GM12878 (cell line): ENCODE measurements around the gene PCDHGA5. TPM values are rescaled to one million over a fixed set of nuclear protein-coding genes. Genes with fewer than 3 reads are reported as not detected.

Experiments used
- ATAC-seq: fragments of 200-7000 bp; cut with Tn5 transposase; 3 replicates; pipeline ENCODE4 v1.9.1; 2020; ENCODE audit warnings: mild to moderate bottlenecking, moderate library complexity
- BruUV-seq: library from RNA; stranded (reverse); fragments of 400-500 nt; replicated peaks from 2 replicates; lab custom pipeline; 2021; lab: Mats Ljungman, UMichigan
- CTCF ChIA-PET: fragments of 300-600 bp; sonication (Branson Sonifier 250); formaldehyde crosslinking; extraction: SDS; loops from one replicate; lab custom pipeline; 2021; ENCODE audit warnings: inconsistent platforms; lab: Yijun Ruan, JAX
- POLR2A ChIA-PET: fragments of 350-600 bp; formaldehyde crosslinking; extraction: SDS; loops from one replicate; lab custom pipeline; 2021; ENCODE audit warnings: inconsistent platforms; lab: Charles Lee
- RAD21 ChIA-PET: fragments of 300-600 bp; sonication (Branson Sonifier 250); formaldehyde crosslinking; loops from one replicate; lab custom pipeline; 2023; ENCODE audit warnings: antibody characterized with exemption; ENCODE audit not compliant: unreplicated experiment; lab: Charles Lee
- SMC1A ChIA-PET: fragments of 300-600 bp; sonication (Branson Sonifier 250); formaldehyde crosslinking; loops from one replicate; lab custom pipeline; 2023; ENCODE audit not compliant: unreplicated experiment, uncharacterized antibody; lab: Charles Lee
- DNase-seq: peaks from one replicate; pipeline ENCODE4 v3.0.0-alpha.2; 2011; ENCODE audit warnings: low read depth, low spot score
- FAIRE-seq: peaks from 3 replicates; lab custom pipeline; 2011; peaks lifted over from hg19 to GRCh38; lab: Jason Lieb, UNC
- H2AFZ ChIP-seq: 2 replicates; pipeline ENCODE4 v1.6.0; 2011; ENCODE audit warnings: low read depth, low read length, control low read depth; ENCODE audit not compliant: control insufficient read depth
- H3K27ac ChIP-seq: 2 replicates; pipeline ENCODE4 v1.5.1; 2011; ENCODE audit warnings: control low read depth; ENCODE audit not compliant: control insufficient read depth, insufficient read depth
- H3K27me3 ChIP-seq, 2 experiments: replicated peaks in 1 of 2; 2 replicates each; pipeline versions ENCODE4 v1.6.0 to v1.6.1; 2011; ENCODE audit warnings: low read length in 1 of 2; ENCODE audit not compliant: control insufficient read depth in 2 of 2, insufficient read depth in 2 of 2
- H3K36me3 ChIP-seq, 2 experiments: 2 replicates each; pipeline ENCODE4 v1.5.1; 2011; ENCODE audit warnings: low read length in 1 of 2; ENCODE audit not compliant: control insufficient read depth in 2 of 2, insufficient read depth in 2 of 2
- H3K4me1 ChIP-seq: 2 replicates; pipeline ENCODE4 v1.6.1; 2011; ENCODE audit warnings: mild to moderate bottlenecking, low read length, moderate library complexity, mixed read lengths; ENCODE audit not compliant: control insufficient read depth, insufficient read depth
- H3K4me2 ChIP-seq: 2 replicates; pipeline ENCODE4 v1.6.0; 2011; ENCODE audit warnings: control low read depth; ENCODE audit not compliant: control insufficient read depth, insufficient read depth
- H3K4me3 ChIP-seq: fragments of 200-600 bp; sonication (generic); 2 replicates; pipeline ENCODE4 v1.5.1; 2016
- H3K79me2 ChIP-seq: 2 replicates; pipeline ENCODE4 v1.6.0; 2011; ENCODE audit warnings: low read length; ENCODE audit not compliant: control insufficient read depth, insufficient read depth
- H3K9ac ChIP-seq: 2 replicates; pipeline ENCODE4 v1.8.0; 2011; ENCODE audit warnings: low read length, control low read depth, mixed read lengths; ENCODE audit not compliant: control insufficient read depth, insufficient read depth
- H3K9me3 ChIP-seq: replicated peaks from 3 replicates; pipeline ENCODE4 v1.5.1; 2011; ENCODE audit warnings: mild to moderate bottlenecking, low read length; ENCODE audit not compliant: control insufficient read depth, insufficient read depth
- H4K20me1 ChIP-seq: 2 replicates; pipeline ENCODE4 v1.6.0; 2011; ENCODE audit not compliant: control insufficient read depth, insufficient read depth
- ATF3 ChIP-seq: IDR thresholded peaks from 2 replicates; pipeline ENCODE4 v1.6.1; 2011; ENCODE audit warnings: low read depth, mild to moderate bottlenecking, low read length, moderate library complexity, borderline replicate concordance; ENCODE audit errors: extremely low read depth
- BMI1 ChIP-seq: fragments of 450-650 bp; IDR thresholded peaks from 2 replicates; pipeline ENCODE4 v1.6.1; 2016; ENCODE audit warnings: mild to moderate bottlenecking, moderate library complexity, borderline replicate concordance
- CBFB ChIP-seq: IDR thresholded peaks from 2 replicates; pipeline ENCODE4 v1.6.1; 2016; ENCODE audit warnings: antibody characterized with exemption, low read depth
- GABPA ChIP-seq: IDR thresholded peaks from 2 replicates; pipeline ENCODE4 v1.6.1; 2014; ENCODE audit warnings: antibody characterized with exemption, low read depth, mild to moderate bottlenecking, inconsistent platforms
- HSF1 ChIP-seq: fragments of 150-350 bp; IDR thresholded peaks from 2 replicates; pipeline ENCODE4 v1.6.1; 2014; ENCODE audit warnings: mild to moderate bottlenecking, low read depth, low read length
- JUND ChIP-seq: IDR thresholded peaks from 2 replicates; pipeline ENCODE4 v1.6.1; 2012; ENCODE audit warnings: low read depth, mild to moderate bottlenecking, low read length, improper control_type of control experiment, moderate library complexity
- NFIC ChIP-seq: IDR thresholded peaks from 2 replicates; pipeline ENCODE4 v1.6.1; 2012; ENCODE audit warnings: low read depth, mild to moderate bottlenecking, inconsistent platforms, low read length, moderate library complexity
- SRF ChIP-seq, 2 experiments: IDR thresholded peaks; 2 replicates each; pipeline ENCODE4 v1.6.1; 2011; ENCODE audit warnings: low read depth in 2 of 2, low read length in 2 of 2, mild to moderate bottlenecking in 1 of 2, moderate library complexity in 1 of 2
- TCF7 ChIP-seq: IDR thresholded peaks from 2 replicates; pipeline ENCODE4 v1.6.1; 2014; ENCODE audit warnings: antibody characterized with exemption, borderline replicate concordance
- WGBS: methylation state at CpG from one replicate; pipeline ENCODE4 v1.1.6; 2016; ENCODE audit warnings: low lambda C conversion rate; ENCODE audit not compliant: insufficient replicate concordance, insufficient coverage; ENCODE audit errors: missing lambda C conversion rate; 5-methylcytosine and 5-hydroxymethylcytosine counted together
- in situ Hi-C: fragments of 300-500 bp; cut with MboI; formaldehyde crosslinking; loops from 9 replicates; pipeline ENCODE4 v1.14.3; 2018; ENCODE audit warnings: mixed read lengths
- intact Hi-C: fragments of 100-400 bp; cut with micrococcal nuclease; formaldehyde crosslinking; loops from one replicate; pipeline ENCODE4 v1.14.2; 2022; ENCODE audit not compliant: unreplicated experiment
- polyA plus RNA-seq, 11 experiments: library from polyadenylated mRNA; depleted of rRNA in 4 of 11; unstranded in 6 of 11; stranded (reverse) in 5 of 11; fragments of >200 nt; fragmentation: Nextera tagmentation in 4 of 11; fragmentation: Illumina TruSeq in 1 of 11; extraction: Ambion mirVana in 4 of 11; extraction: Trizol in 1 of 11; gene quantifications; 1 replicate in 1 of 11; 2 replicates in 10 of 11; pipeline versions ENCODE4 v1.2.1 to v1.2.3, GENCODE V29; 2011 to 2016; ENCODE audit warnings: inconsistent platforms in 2 of 11, missing spikeins in 2 of 11, low read depth in 1 of 11
- total RNA-seq, 4 experiments: library from RNA; depleted of rRNA in 3 of 4; stranded (reverse); fragments of >200 nt in 3 of 4; fragmentation: Illumina TruSeq in 1 of 4; extraction: Trizol in 1 of 4; gene quantifications; 2 replicates each; pipeline versions ENCODE4 v1.2.1 to v1.2.3, GENCODE V29; 2013 to 2021

Gene PCDHGA5
- total and polyA plus RNA-seq, 10 of the 15 experiments (the other 5 are each of a cell fraction or from before 2014, with no cell fraction given) = 0.10 to 0.23 (median 0.16) TPM; not detected in 4

GRCh38 chr5:141388661-141389060 is 24.7 kb downstream of the PCDHGA5 start (continued):
- no peak for TF ChIP-seq JUND

- in situ Hi-C loops (no loop called here), intact Hi-C loops (no loop called here)
- CTCF ChIA-PET = interaction anchor here (1.6 to 2.8 kb wide), 2 partner anchors 9 to 20 kb away, joined by 6 to 8 read pairs; partner anchors contain the start of gene PCDHGB3
- POLR2A ChIA-PET = no interaction called here
- Histone ChIP-seq H3K79me2 (no peaks in the 10 kb centered on the region), H3K27ac (no peak overlapping the region), H3K36me3 (no peaks in the 10 kb centered on the region), H3K9ac (no peak overlapping the region), H3K4me1 (no peaks in the 10 kb centered on the region), H4K20me1 (no peaks in the 10 kb centered on the region), H3K27me3 (no peaks in the 10 kb centered on the region), H2AFZ (no peak overlapping the region), H3K4me2 (no peak overlapping the region), H3K9me3 (peaks cover 5% of the 10 kb centered on the region; the same call in 2 of the 3 replicates), H3K4me3 (no peak overlapping the region)
- TF ChIP-seq TCF7 = no peak
- TF ChIP-seq ATF3 = no peak
- no peak for TF ChIP-seq HSF1
- TF ChIP-seq CBFB = no peak
- no peak for TF ChIP-seq BMI1
- no peak for TF ChIP-seq SRF (IDR thresholded peaks at IDR 0.05; ENCODE audit: low read depth in 2 of 2, low read length in 2 of 2)
- TF ChIP-seq NFIC = no peak
- TF ChIP-seq GABPA = no peak
- RAD21 ChIA-PET = no interaction called here
- FAIRE-seq (no peak), ATAC-seq (no peak), DNase-seq (no peak)
- SMC1A ChIA-PET = no interaction called here
- BruUV-seq = no TSS peak
- 86% methylated on average over 73 of the region's 77 CpGs for WGBS
Observed at GRCh38 chr5:141389153-141390042, 25.4 kb downstream of the PCDHGA5 start.
